Chondrocyte (in vitro differentiated cells): ENCODE results near the gene BACE2. TPM values are rescaled to one million over a fixed set of nuclear protein-coding genes. Genes with fewer than 3 reads are reported as not detected.

Source experiments
- DNase-seq: peaks from one replicate; pipeline ENCODE4 v3.0.0; 2021; ENCODE audit warnings: mixed read lengths, low spot score
- H3K27ac Mint-ChIP-seq: one replicate; pipeline ENCODE4 v1.8.0; 2021; ENCODE audit warnings: mild to moderate bottlenecking, moderate library complexity, mixed read lengths; ENCODE audit not compliant: unreplicated experiment
- H3K27me3 Mint-ChIP-seq: 2 replicates; pipeline ENCODE4 v1.8.0; 2021; ENCODE audit warnings: low read depth, mixed read lengths
- H3K36me3 Mint-ChIP-seq: 2 replicates; pipeline ENCODE4 v1.8.0; 2021; ENCODE audit warnings: low read depth, mixed read lengths
- H3K4me1 Mint-ChIP-seq: 2 replicates; pipeline ENCODE4 v1.8.0; 2021; ENCODE audit warnings: low read depth, mild to moderate bottlenecking, mixed read lengths
- H3K4me3 Mint-ChIP-seq: one replicate; pipeline ENCODE4 v1.8.0; 2021; ENCODE audit warnings: mild to moderate bottlenecking, moderate library complexity, mixed read lengths; ENCODE audit not compliant: unreplicated experiment
- H3K9me3 Mint-ChIP-seq: 2 replicates; pipeline ENCODE4 v1.8.0; 2021; ENCODE audit warnings: low read depth, mixed read lengths
- CTCF ChIP-seq: fragments of 200-600 bp; sonication (generic); IDR thresholded peaks from 2 replicates; pipeline ENCODE4 v1.5.0; 2021; ENCODE audit warnings: antibody characterized with exemption, mild to moderate bottlenecking, moderate library complexity
- total RNA-seq: library from RNA; stranded (reverse); gene quantifications from 3 replicates; pipeline ENCODE4 v1.2.1, GENCODE V29; 2021

BACE2 gene
- total RNA-seq, 1 donor from 2014 or later, result 77.9 TPM

GRCh38 chr21:41180752-41181151 is 12.8 kb downstream of the BACE2 start:
- no peak overlapping the region for H3K4me3 Mint-ChIP-seq
- no peaks in the 10 kb centered on the region for H3K9me3 Mint-ChIP-seq
- H3K27me3 Mint-ChIP-seq, result no peaks in the 10 kb centered on the region
- no peak overlapping the region for H3K27ac Mint-ChIP-seq
- no peak for DNase-seq
- H3K4me1 Mint-ChIP-seq, result peaks cover 44% of the 10 kb centered on the region
- no peaks in the 10 kb centered on the region for H3K36me3 Mint-ChIP-seq
- TF ChIP-seq CTCF, result no peak

GRCh38 chr21:41182547-41182946 is 14.6 kb downstream of the BACE2 start:
- Mint-ChIP-seq H3K27ac (no peak overlapping the region), H3K9me3 (no peaks in the 10 kb centered on the region), H3K4me1 (peaks cover 40% of the 10 kb centered on the region), H3K27me3 (no peaks in the 10 kb centered on the region), H3K4me3 (no peak overlapping the region), H3K36me3 (no peaks in the 10 kb centered on the region)
- no peak for DNase-seq
- no peak for TF ChIP-seq CTCF

- no peaks in the 10 kb centered on the region for H3K36me3 Mint-ChIP-seq
- no peak overlapping the region for H3K27ac Mint-ChIP-seq
- H3K9me3 Mint-ChIP-seq, result no peaks in the 10 kb centered on the region
- no peak for DNase-seq
- peaks cover 44% of the 10 kb centered on the region for H3K4me1 Mint-ChIP-seq
- H3K27me3 Mint-ChIP-seq, result no peaks in the 10 kb centered on the region
- H3K4me3 Mint-ChIP-seq, result no peak overlapping the region
- TF ChIP-seq CTCF, result no peak
Observed at GRCh38 chr21:41183575-41183974, 15.6 kb downstream of the BACE2 start.

- Mint-ChIP-seq H3K4me1 (peaks cover 34% of the 10 kb centered on the region), H3K27ac (no peak overlapping the region), H3K4me3 (no peak overlapping the region), H3K9me3 (peaks cover 8% of the 10 kb centered on the region), H3K27me3 (no peaks in the 10 kb centered on the region), H3K36me3 (peaks cover 6% of the 10 kb centered on the region)
- no peak for TF ChIP-seq CTCF
- DNase-seq, result no peak
Observed at GRCh38 chr21:41185802-41186201, 17.8 kb downstream of the BACE2 start.

DNA sequence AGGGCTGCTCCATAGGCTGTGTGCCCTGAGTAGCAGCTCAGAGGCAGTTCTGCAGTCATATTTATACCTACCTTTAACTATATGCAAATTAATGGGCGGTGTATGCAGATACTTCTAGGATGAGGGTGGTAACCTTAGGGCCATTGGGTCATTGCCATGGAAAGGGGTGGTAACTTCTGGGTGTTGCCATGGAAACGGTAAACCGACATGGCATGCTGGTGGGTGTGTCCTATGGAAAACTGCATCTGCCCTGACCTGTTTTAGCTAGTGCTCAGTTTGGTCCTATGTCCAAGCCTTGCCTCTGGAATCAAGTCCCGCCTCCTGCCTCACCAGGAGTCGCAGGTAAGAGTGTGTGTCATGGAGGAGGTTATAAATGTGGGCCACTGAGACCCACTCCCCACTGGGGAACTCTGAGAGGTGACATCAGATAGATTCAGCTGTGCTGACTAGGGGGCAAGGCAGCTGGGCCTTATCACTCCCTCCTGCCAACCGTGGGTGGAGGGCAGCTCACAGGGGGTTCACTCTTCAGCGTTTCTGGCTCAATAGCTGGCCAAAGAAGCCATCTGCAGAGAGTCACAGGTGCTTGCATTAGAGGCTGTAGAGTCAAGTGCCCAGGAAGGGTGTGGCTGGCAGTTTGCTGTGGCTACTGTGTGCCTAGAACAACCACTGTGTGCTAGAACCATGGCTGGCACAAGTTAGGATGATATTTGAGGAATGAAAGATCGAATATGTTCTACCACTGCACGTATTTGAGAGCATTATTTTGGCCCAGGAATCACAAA is 19.0 kb downstream of the BACE2 start:
- Mint-ChIP-seq H3K27ac (peak overlapping the region; percentile 28), H3K4me3 (no peak overlapping the region), H3K27me3 (no peaks in the 10 kb centered on the region), H3K36me3 (peaks cover 6% of the 10 kb centered on the region), H3K9me3 (peaks cover 8% of the 10 kb centered on the region), H3K4me1 (peaks cover 32% of the 10 kb centered on the region)
- TF ChIP-seq CTCF, result no peak
- DNase-seq, result no peak
